HG02938 (cell line): ENCODE data around the gene MPO.

Source experiments
- ATAC-seq: cut with Tn5 transposase; IDR thresholded peaks from one replicate; pipeline ENCODE4 v1.9.1; 2021; ENCODE audit warnings: mild to moderate bottlenecking, moderate library complexity; ENCODE audit not compliant: unreplicated experiment

MPO gene

GRCh38 chr17:58242171-58242784, 38.5 kb downstream of the MPO start:
- ATAC-seq = no peak

- no peak for ATAC-seq
These were observed 40.7 kb downstream of the MPO start for GRCh38 chr17:58239987-58240386.

- no peak for ATAC-seq
These were observed 42.5 kb downstream of the MPO start, which contains the start of gene LPO for GRCh38 chr17:58238147-58238634. Gene LPO, plus strand, starts transcription at chr17:58238584. Its CDS starts 4,396 bp downstream, at chr17:58242980.

GRCh38 chr17:58236394-58236793, 44.3 kb downstream of the MPO start:
- ATAC-seq = no peak

- ATAC-seq = no peak
These were observed 44.9 kb downstream of the MPO start for GRCh38 chr17:58235821-58236220.

- no peak for ATAC-seq
These were observed 46.2 kb downstream of the MPO start for GRCh38 chr17:58234512-58234911.

- peak; percentile 61 for ATAC-seq
These were observed 47.2 kb downstream of the MPO start for GRCh38 chr17:58233543-58233942.

GRCh38 chr17:58232707-58233156, 48.0 kb downstream of the MPO start:
- ATAC-seq = peak; percentile 71

- no peak for ATAC-seq
These were observed 49.1 kb downstream of the MPO start for GRCh38 chr17:58231641-58232040.

GRCh38 chr17:58229881-58230280, 50.9 kb downstream of the MPO start:
- ATAC-seq = no peak

- no peak for ATAC-seq
These were observed 51.4 kb downstream of the MPO start for GRCh38 chr17:58229384-58229783.

GRCh38 chr17:58228679-58229078, 52.1 kb downstream of the MPO start:
- ATAC-seq = no peak

GRCh38 chr17:58227733-58228132, 53.0 kb downstream of the MPO start:
- no peak for ATAC-seq

GRCh38 chr17:58224315-58224714, 56.4 kb downstream of the MPO start:
- no peak for ATAC-seq
